Retinal pigment epithelial cell (primary cell): ENCODE data around the gene CEND1.

Source experiments
- DNase-seq: peaks from one replicate; pipeline ENCODE4 v3.0.0-alpha.2; 2010; ENCODE audit warnings: low read depth
- H3K4me3 ChIP-seq: 2 replicates; pipeline ENCODE4 v1.5.1; 2011; ENCODE audit warnings: mild to moderate bottlenecking, low read length, control low read depth, moderate library complexity
- TF ChIP-seq, protein P1 (sequence below): conservative IDR thresholded peaks from 2 replicates; pipeline ENCODE4 v1.5.1; 2011; ENCODE audit warnings: low read depth, low read length, control low read depth, inconsistent platforms

The CEND1 gene

DNA sequence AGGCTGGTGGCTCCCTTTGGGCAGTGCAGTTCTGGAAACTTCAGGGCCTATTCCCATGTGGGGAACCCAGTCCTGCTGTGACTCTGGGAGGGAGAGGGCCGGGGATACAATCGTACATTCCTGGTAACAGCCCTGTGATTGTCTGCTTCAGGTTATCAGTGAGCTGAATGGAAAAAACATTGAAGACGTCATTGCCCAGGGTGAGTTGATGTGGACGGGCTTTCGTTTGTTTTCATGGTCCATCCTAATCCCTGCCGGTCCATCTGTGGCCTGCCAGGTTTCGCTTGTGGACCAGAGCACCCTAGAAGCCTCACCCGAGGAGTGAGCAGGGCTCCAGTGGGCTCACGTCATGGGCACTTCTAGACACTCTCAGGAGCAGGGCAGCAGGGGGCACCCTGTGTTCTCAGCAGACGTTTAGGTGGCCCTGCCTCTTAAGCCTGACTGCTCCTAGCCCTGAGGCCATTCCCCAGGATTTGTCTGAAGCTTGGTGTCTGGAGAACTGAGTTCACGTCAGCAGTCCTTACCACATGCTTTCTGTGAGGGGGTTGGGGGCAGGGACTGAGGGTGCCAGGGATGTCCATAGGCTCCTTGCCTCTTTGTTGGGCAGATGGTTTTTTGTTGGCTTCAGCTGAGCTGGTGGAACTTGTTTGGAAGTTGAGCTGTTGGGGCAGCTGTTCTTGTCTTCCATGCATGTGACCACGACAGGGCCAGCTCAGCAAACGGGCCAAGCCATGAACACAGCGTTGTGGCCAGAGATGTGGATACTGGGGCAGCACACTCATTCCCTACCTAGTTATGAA is 21.8 kb upstream of the CEND1 start:
- TF ChIP-seq, protein P1, sequence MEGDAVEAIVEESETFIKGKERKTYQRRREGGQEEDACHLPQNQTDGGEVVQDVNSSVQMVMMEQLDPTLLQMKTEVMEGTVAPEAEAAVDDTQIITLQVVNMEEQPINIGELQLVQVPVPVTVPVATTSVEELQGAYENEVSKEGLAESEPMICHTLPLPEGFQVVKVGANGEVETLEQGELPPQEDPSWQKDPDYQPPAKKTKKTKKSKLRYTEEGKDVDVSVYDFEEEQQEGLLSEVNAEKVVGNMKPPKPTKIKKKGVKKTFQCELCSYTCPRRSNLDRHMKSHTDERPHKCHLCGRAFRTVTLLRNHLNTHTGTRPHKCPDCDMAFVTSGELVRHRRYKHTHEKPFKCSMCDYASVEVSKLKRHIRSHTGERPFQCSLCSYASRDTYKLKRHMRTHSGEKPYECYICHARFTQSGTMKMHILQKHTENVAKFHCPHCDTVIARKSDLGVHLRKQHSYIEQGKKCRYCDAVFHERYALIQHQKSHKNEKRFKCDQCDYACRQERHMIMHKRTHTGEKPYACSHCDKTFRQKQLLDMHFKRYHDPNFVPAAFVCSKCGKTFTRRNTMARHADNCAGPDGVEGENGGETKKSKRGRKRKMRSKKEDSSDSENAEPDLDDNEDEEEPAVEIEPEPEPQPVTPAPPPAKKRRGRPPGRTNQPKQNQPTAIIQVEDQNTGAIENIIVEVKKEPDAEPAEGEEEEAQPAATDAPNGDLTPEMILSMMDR: peak; percentile 33
- peak overlapping the region; percentile 88 for H3K4me3 ChIP-seq
- DNase-seq: no peak

DNA sequence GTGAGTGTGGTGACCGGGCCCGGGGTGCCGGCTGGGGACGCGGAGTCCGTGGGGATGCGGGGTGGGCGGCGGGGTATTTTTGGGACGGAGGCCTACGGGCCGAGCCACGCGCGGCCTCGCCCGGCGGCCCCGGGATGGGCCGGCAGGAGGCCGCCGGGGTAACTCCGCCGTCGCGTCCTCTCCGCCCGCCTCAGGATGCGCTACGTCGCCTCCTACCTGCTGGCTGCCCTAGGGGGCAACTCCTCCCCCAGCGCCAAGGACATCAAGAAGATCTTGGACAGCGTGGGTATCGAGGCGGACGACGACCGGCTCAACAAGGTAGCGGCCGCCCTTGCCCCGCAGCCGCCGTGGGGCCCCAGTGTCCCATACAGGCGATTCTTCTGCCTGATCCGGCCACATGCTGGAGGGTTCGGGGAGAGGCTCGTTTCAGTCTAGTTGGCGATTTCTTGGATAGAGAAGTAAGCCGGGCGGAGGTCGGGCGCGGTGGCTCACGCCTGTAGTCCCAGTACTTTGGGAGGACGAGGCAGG is 20.2 kb upstream of the CEND1 start:
- peak overlapping the region; percentile 88 for H3K4me3 ChIP-seq
- TF ChIP-seq, protein P1: no peak
- DNase-seq: no peak

DNA sequence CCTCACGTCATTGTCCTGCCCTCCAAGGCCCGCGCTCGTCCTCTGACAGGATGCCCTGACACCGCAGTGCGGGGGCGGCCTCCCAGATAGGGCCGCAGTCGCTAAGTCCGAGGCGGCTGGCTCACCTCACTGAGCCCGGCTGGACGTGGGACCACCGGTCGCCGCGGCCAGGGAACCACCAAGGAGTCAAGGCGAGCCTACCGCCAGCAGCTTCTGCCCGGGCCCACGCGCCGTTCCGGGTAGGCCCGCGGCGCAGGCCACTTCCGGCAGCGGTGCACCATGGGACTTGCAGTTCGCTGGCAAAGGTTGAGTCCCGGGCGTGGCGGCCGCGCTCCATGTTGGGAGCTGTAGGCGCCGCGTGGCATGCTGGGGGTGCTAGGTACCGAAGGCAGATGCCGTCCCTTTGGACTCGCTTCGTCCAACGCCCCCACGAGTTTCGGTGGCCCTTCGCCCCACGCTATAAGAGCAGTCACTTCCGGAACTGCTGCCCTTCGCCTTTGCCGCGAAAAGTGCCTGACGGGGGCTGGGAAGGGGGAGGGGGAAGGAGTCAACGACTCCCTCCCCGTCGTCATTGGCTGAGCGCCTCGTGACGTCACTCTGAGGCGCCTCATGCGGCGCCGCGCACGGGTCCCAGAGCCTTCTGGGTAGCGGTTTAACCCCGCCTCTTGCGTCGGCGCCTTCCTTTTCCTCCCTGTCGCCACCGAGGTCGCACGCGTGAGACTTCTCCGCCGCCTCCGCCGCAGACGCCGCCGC is 19.6 kb upstream of the CEND1 start, which contains the start of gene RPLP2:
RPLP2 (plus strand) TSS at position 681 of the 753 bp plus-strand sequence. CDS start 268 bp downstream, outside the sequence.
- peak; percentile 88 for DNase-seq
- peak within 1 kb of the TSS; percentile 88 for H3K4me3 ChIP-seq
- TF ChIP-seq, protein P1: no peak

DNA sequence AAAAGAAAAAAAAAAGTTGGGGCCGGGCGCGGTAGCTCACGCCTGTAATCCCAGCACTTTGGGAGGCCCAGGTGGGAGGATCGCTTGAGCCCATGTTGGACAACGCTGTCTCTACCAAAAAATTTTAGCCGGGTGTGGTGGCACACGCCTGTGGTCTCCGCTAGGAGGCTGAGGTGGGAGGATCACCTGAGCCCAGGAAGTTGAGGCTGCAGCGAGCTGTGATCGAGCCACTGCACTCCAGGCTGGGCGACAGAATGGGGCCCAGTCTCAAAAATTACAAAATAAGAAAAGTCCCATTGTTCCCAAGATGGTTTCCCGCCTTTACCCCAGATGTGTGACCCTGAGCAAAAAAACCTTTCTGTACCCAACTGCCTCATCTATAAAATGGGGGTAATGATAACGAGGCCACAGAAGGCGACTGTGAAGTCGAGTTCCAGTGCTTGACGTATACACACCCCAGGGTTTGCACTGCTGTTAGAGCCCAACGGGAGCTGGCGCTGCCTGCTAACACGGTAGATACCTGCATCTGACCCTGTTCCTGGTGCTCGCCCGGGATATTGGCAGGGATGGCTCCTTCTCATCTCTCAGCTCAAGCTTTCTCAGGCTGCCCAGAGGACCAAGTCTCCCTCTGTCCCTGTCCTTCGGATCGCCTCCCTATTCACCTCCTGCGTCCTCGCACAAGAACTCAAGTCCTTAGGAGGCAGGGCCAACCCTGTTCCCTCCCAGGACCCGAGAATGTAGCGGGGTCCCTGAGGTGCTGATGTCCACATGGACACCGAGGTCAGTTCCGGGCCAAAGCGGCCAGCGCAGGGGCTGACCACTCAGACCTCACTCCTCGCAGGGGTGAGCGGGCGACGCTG is 18.8 kb upstream of the CEND1 start:
- no peak for DNase-seq
- H3K4me3 ChIP-seq: peak overlapping the region; percentile 88
- TF ChIP-seq, protein P1: no peak

DNA sequence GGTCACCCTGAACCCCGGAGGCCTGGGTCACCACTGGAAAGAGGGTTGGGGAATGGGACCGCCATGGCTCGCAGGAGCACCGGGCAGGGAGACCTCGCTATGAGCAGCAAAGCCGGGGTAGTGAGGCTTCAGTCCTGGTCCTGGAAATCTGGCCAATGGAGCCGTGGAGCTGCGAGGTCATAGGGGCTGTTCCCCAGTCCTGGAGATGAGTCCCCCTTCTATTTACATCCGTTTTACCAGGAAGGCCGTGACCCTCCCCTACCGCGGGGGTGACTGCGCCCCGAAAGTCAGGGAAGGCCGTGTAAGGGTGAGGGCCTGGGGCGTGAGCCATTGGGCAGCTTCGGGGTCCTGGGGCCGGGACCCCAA is 14.7 kb upstream of the CEND1 start:
- peak overlapping the region; percentile 63 for H3K4me3 ChIP-seq
- no peak for DNase-seq
- TF ChIP-seq, protein P1: no peak

DNA sequence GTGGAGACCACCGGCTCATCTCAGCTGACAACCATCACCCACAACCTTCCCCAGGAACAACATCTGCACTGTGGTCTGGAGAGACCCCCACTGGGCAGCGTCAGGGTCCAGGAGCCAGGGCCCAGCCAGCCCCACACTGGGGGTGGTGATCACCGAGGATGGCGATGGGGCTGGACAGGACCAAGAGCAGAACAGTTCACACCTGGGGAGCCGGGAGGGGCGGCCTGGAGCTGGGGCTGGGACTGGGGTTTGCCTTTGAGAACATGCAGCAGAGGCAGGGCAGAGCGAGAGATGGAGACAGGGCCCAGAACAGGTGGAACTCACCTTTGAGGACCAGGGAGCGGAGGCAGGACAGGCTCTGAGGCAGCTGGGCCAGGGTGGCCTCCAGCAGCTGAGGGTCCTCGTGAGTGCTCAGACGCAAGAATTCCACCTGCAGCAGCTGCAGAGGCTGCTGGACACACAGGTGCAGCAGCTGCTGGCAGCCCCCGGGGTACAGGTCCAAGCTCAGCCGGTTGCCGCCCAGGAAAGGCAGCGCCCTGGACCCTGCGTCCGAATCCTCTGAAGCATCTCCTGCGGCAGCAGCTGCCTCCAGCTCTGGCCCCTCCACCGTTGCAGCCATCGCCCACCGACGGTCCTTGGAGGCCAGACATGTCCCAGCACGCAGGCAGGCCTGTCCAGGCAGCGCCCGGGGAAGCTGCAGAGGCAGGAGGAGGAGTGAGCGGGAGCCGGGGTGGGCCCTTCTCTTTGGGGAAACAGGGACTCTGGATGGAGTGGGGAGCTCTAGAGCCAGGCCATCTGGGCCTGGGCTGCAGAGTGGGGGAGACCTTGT is 14.1 kb upstream of the CEND1 start:
- peak overlapping the region; percentile 63 for H3K4me3 ChIP-seq
- TF ChIP-seq, protein P1: no peak
- DNase-seq: no peak
